ENCODE results near the gene LCN12. TPM values are rescaled to one million over a fixed set of nuclear protein-coding genes. Genes with fewer than 3 reads are reported as not detected.

The LCN12 gene
- total RNA-seq, 1 donor from 2014 or later: 2.9 TPM

DNA sequence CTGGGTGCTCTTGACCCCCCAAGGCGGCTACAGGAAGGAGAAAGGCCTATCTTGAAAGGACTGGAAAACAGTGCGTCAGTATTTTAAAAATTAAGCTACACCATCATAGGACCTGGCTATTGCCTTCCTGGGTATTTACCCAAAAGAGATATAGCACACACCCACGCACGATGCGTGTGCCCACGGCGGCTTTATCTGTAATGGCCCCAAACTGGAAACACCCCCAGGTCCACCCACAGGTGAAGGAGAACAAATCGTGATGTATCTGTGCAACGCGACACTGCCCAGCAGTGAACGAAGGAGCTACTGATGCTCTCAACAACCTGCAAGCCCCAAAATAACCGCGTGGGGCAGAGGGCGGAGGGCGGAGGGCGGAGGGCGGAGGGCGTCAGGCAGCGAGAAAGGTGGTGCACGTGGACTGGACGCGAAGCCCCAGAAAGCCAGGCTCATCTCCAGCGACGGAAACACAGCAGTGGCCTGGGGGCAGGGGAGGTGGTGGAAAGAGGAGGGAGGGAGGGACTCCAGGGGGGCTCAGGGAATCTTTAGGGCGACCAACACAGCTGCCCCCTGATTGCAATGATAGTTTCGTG lies 12.9 kb downstream of the LCN12 start:
- no peak for DNase-seq

DNA sequence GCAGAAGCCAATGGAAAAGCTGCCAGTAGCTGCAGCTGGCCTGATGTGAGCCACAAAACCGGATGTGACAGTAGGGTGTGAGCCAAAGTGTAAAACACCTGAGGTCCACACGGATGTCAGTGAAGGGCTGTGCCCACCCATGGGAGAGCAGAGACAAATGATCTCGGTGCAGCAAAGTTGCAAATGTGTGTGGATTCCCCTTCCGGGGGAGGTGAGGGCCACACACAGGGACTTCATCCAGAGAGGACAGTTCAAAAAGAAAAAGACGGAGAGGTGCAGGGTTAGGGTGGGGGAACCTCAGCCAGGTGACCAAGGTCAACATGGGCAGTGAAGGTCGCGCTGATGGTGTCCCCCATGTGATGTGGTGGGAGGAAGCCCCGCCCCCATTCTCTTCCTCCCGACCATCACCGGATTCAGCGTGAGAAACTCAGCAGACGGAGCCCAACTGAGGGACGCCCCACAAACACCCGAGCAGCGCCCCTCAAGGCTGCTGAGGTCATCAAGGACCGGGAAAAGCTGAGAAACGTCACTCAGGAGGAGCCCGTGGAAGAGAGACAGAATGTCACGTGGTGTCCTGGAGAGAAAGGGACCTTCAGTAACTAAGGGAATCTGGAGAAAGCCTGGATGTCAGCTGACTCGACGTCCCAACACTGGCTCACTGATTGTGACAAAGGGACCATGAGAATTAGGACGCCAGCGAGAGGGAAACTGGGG lies 13.9 kb downstream of the LCN12 start:
- no peak for TF ChIP-seq CTCF (IDR thresholded peaks at IDR 0.05; ENCODE audit: partially characterized antibody, unreplicated experiment)
- H3K27ac Mint-ChIP-seq (ENCODE audit: unreplicated experiment): no peak overlapping the region
- DNase-seq: no peak
- H3K9me3 Mint-ChIP-seq (ENCODE audit: unreplicated experiment): peaks cover 2% of the 10 kb centered on the region
- peaks cover 7% of the 10 kb centered on the region for H3K4me1 Mint-ChIP-seq (ENCODE audit: low read depth, unreplicated experiment)
- H3K27me3 Mint-ChIP-seq (ENCODE audit: unreplicated experiment): peaks cover 4% of the 10 kb centered on the region
- H3K4me3 Mint-ChIP-seq (ENCODE audit: unreplicated experiment): peak overlapping the region; percentile 12
- no peaks in the 10 kb centered on the region for H3K36me3 Mint-ChIP-seq (ENCODE audit: unreplicated experiment)

More for the DNA sequence above, 12.9 kb downstream of the LCN12 start:
- Mint-ChIP-seq H3K4me3 (ENCODE audit: unreplicated experiment) (no peak overlapping the region), H3K27me3 (ENCODE audit: unreplicated experiment) (peaks cover 4% of the 10 kb centered on the region), H3K4me1 (ENCODE audit: low read depth, unreplicated experiment) (peaks cover 7% of the 10 kb centered on the region), H3K27ac (ENCODE audit: unreplicated experiment) (no peak overlapping the region), H3K36me3 (ENCODE audit: unreplicated experiment) (no peaks in the 10 kb centered on the region), H3K9me3 (ENCODE audit: unreplicated experiment) (peaks cover 2% of the 10 kb centered on the region)
- TF ChIP-seq CTCF (IDR thresholded peaks at IDR 0.05; ENCODE audit: partially characterized antibody, unreplicated experiment): no peak

- no peak overlapping the region for H3K4me3 Mint-ChIP-seq (ENCODE audit: unreplicated experiment)
- H3K36me3 Mint-ChIP-seq (ENCODE audit: unreplicated experiment): no peaks in the 10 kb centered on the region
- no peak for TF ChIP-seq CTCF (IDR thresholded peaks at IDR 0.05; ENCODE audit: partially characterized antibody, unreplicated experiment)
- H3K27ac Mint-ChIP-seq (ENCODE audit: unreplicated experiment): no peak overlapping the region
- no peaks in the 10 kb centered on the region for H3K27me3 Mint-ChIP-seq (ENCODE audit: unreplicated experiment)
- H3K9me3 Mint-ChIP-seq (ENCODE audit: unreplicated experiment): no peaks in the 10 kb centered on the region
- DNase-seq: no peak
- peaks cover 2% of the 10 kb centered on the region for H3K4me1 Mint-ChIP-seq (ENCODE audit: low read depth, unreplicated experiment)
These were observed 16.5 kb downstream of the LCN12 start for GRCh38 chr9:136968333-136969127.

DNA sequence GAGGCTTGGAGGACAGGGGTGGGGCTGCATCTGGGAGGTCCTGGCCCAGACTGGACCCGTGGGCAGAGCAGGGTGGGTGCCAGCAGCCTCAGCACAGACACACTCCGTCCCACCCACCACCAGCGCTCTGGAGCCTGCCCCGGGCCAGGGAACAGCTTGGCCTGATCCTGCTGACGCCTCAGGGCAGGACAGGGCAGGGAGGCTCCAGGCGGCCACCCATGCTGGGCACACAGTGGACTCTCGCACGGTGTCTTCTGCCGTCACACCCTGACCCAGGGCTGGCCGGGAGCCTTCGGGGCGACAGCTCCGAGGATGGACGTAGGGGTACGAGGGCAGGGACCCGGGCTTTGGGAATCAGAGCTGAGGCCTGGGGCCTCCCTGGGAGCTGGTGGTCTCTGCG lies 17.1 kb downstream of the LCN12 start:
- DNase-seq: no peak
- H3K27ac Mint-ChIP-seq (ENCODE audit: unreplicated experiment): no peak overlapping the region
- no peak for TF ChIP-seq CTCF (IDR thresholded peaks at IDR 0.05; ENCODE audit: partially characterized antibody, unreplicated experiment)
- H3K27me3 Mint-ChIP-seq (ENCODE audit: unreplicated experiment): no peaks in the 10 kb centered on the region
- H3K36me3 Mint-ChIP-seq (ENCODE audit: unreplicated experiment): no peaks in the 10 kb centered on the region
- no peaks in the 10 kb centered on the region for H3K9me3 Mint-ChIP-seq (ENCODE audit: unreplicated experiment)
- H3K4me1 Mint-ChIP-seq (ENCODE audit: low read depth, unreplicated experiment): peaks cover 2% of the 10 kb centered on the region
- no peak overlapping the region for H3K4me3 Mint-ChIP-seq (ENCODE audit: unreplicated experiment)

Data from glutamatergic neuron (in vitro differentiated cells).